HepG2 (cell line): ENCODE results near the gene HOXA5. TPM values are rescaled to one million over a fixed set of nuclear protein-coding genes. Genes with fewer than 3 reads are reported as not detected.

Experiments
- ATAC-seq: fragments of 200-7000 bp; cut with Tn5 transposase; 3 replicates; pipeline ENCODE4 v1.9.1; 2020; ENCODE audit warnings: mild to moderate bottlenecking, moderate library complexity
- BruUV-seq: library from RNA; stranded (reverse); fragments of 400-500 nt; replicated peaks from 2 replicates; lab custom pipeline; 2021; lab: Mats Ljungman, UMichigan
- CTCF ChIA-PET: fragments of 300-600 bp; formaldehyde crosslinking; extraction: SDS; loops from one replicate; lab custom pipeline; 2021; ENCODE audit warnings: low total read pairs, inconsistent platforms, low intra/inter-chr PET ratio; lab: Yijun Ruan, JAX
- POLR2A ChIA-PET: fragments of 350-600 bp; sonication (Branson Sonifier 250); formaldehyde crosslinking; loops from one replicate; lab custom pipeline; 2020; ENCODE audit warnings: antibody characterized with exemption, inconsistent platforms; lab: Yijun Ruan, JAX
- DNase-seq: peaks from one replicate; pipeline ENCODE4 v3.0.0-alpha.2; 2015; ENCODE audit warnings: low spot score
- FAIRE-seq: peaks from 3 replicates; lab custom pipeline; 2011; peaks lifted over from hg19 to GRCh38; lab: Jason Lieb, UNC
- H2AFZ ChIP-seq: one replicate; pipeline ENCODE4 v1.6.1; 2011; ENCODE audit warnings: low read length, inconsistent platforms
- H3K27ac ChIP-seq: fragments of 300-600 bp; 3 replicates; pipeline ENCODE4 v1.8.0; 2011; ENCODE audit warnings: mixed run types, mild to moderate bottlenecking, mixed read lengths, low read length, inconsistent platforms; ENCODE audit not compliant: insufficient read depth; ENCODE audit errors: extremely low read length
- H3K27me3 ChIP-seq, 2 experiments: fragments of 200-600 bp in 1 of 2; 2 replicates in 1 of 2; 3 replicates in 1 of 2; pipeline versions ENCODE4 v1.6.0 to v1.8.0; 2011; ENCODE audit warnings: low read length in 2 of 2, mild to moderate bottlenecking in 2 of 2, moderate library complexity in 2 of 2, inconsistent platforms in 1 of 2; ENCODE audit not compliant: insufficient read depth in 2 of 2, control insufficient read depth in 1 of 2
- H3K36me3 ChIP-seq, 2 experiments: fragments of 200-600 bp in 1 of 2; replicated peaks in 1 of 2; 2 replicates in 1 of 2; 3 replicates in 1 of 2; pipeline versions ENCODE4 v1.5.1 to v1.8.0; 2011; ENCODE audit warnings: low read length in 2 of 2, inconsistent platforms in 1 of 2; ENCODE audit not compliant: insufficient read depth in 2 of 2, control insufficient read depth in 1 of 2
- H3K4me1 ChIP-seq: 2 replicates; pipeline ENCODE4 v1.5.1; 2012; ENCODE audit warnings: low read length, inconsistent platforms; ENCODE audit not compliant: insufficient read depth
- H3K4me2 ChIP-seq: 2 replicates; pipeline ENCODE4 v1.6.0; 2011; ENCODE audit warnings: low read depth, low read length, inconsistent platforms
- H3K4me3 ChIP-seq, 3 experiments: fragments of 200-600 bp in 1 of 3; sonication (generic), shearing (Covaris generic) in 1 of 3; replicated peaks in 1 of 3; 2 replicates each; pipeline ENCODE4 v1.5.1; 2011 to 2016; ENCODE audit warnings: low read length in 3 of 3, inconsistent platforms in 2 of 3, low read depth in 2 of 3, mild to moderate bottlenecking in 2 of 3, control low read depth in 1 of 3, mixed read lengths in 1 of 3; ENCODE audit not compliant: insufficient read depth in 1 of 3
- H3K79me2 ChIP-seq: one replicate; pipeline ENCODE4 v1.6.1; 2011; ENCODE audit warnings: low read length, inconsistent platforms; ENCODE audit not compliant: insufficient read depth
- H3K9ac ChIP-seq: 2 replicates; pipeline ENCODE4 v1.6.0; 2011; ENCODE audit warnings: mild to moderate bottlenecking, low read depth, low read length, inconsistent platforms; ENCODE audit not compliant: insufficient read depth
- H3K9me3 ChIP-seq: 2 replicates; pipeline ENCODE4 v1.5.1; 2012; ENCODE audit warnings: mild to moderate bottlenecking, low read length
- H4K20me1 ChIP-seq: 2 replicates; pipeline ENCODE4 v1.6.0; 2011; ENCODE audit warnings: inconsistent platforms, mild to moderate bottlenecking, low read length, moderate library complexity; ENCODE audit not compliant: insufficient read depth
- POLR2A ChIP-seq, 2 experiments: IDR thresholded peaks; 2 replicates each; pipeline ENCODE4 v1.6.1; 2011; ENCODE audit warnings: low read depth in 2 of 2, low read length in 2 of 2, mild to moderate bottlenecking in 1 of 2, moderate library complexity in 1 of 2; ENCODE audit not compliant: insufficient read depth in 1 of 2
- SKI ChIP-seq: fragments of 450-650 bp; IDR thresholded peaks from one replicate; pipeline ENCODE4 v1.6.1; 2018; ENCODE audit warnings: mild to moderate bottlenecking; ENCODE audit not compliant: partially characterized antibody
- whole genome bisulfite sequencing: methylation state at CpG from one replicate; pipeline ENCODE4 v1.1.6; 2017; ENCODE audit warnings: low lambda C conversion rate; 5-methylcytosine and 5-hydroxymethylcytosine counted together
- in situ Hi-C: cut with HindIII; loops from 2 replicates; pipeline ENCODE4 v1.10.0; 2017; ENCODE audit warnings: low pct_unique_long_range_greater_than_20kb; ENCODE audit not compliant: extremely low pct_ligation_motif_present
- intact Hi-C: fragments of 100-400 bp; cut with micrococcal nuclease; formaldehyde crosslinking; loops from one replicate; pipeline ENCODE4 v1.10.0; 2022; ENCODE audit not compliant: unreplicated experiment
- polyA plus RNA-seq, 8 experiments: library from polyadenylated mRNA; depleted of rRNA in 3 of 8; stranded (reverse) in 7 of 8; unstranded in 1 of 8; fragments of >200 nt; fragmentation: Illumina TruSeq in 4 of 8; extraction: Trizol in 4 of 8; gene quantifications; 2 replicates each; pipeline versions ENCODE4 v1.2.1 to v1.2.3, GENCODE V29; 2011 to 2016; ENCODE audit warnings: low read depth in 4 of 8, missing spikeins in 1 of 8, mixed read lengths in 1 of 8; ENCODE audit not compliant: insufficient read depth in 1 of 8
- total RNA-seq, 5 experiments: library from RNA; depleted of rRNA; stranded (reverse); fragments of >200 nt; fragmentation: Illumina TruSeq; extraction: Trizol; gene quantifications; 2 replicates each; pipeline ENCODE4 v1.2.3, GENCODE V29; 2016; ENCODE audit warnings: low read depth in 1 of 5
- TF ChIP-seq, protein P1 (sequence below): sonication (generic); formaldehyde crosslinking; IDR thresholded peaks from 2 replicates; pipeline ENCODE4 v1.5.0; 2020; ENCODE audit warnings: mild to moderate bottlenecking, missing genetic modification reagents

Gene HOXA5
- total and polyA plus RNA-seq, 2 of the 13 experiments (the other 11 are each of a cell fraction or from before 2014, with no cell fraction given) = 3.2 to 3.6 TPM

GRCh38 chr7:27125986-27126394 is 17.5 kb downstream of the HOXA5 start (continued):
- TF ChIP-seq, protein P1, sequence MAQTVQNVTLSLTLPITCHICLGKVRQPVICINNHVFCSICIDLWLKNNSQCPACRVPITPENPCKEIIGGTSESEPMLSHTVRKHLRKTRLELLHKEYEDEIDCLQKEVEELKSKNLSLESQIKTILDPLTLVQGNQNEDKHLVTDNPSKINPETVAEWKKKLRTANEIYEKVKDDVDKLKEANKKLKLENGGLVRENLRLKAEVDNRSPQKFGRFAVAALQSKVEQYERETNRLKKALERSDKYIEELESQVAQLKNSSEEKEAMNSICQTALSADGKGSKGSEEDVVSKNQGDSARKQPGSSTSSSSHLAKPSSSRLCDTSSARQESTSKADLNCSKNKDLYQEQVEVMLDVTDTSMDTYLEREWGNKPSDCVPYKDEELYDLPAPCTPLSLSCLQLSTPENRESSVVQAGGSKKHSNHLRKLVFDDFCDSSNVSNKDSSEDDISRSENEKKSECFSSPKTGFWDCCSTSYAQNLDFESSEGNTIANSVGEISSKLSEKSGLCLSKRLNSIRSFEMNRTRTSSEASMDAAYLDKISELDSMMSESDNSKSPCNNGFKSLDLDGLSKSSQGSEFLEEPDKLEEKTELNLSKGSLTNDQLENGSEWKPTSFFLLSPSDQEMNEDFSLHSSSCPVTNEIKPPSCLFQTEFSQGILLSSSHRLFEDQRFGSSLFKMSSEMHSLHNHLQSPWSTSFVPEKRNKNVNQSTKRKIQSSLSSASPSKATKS (CRISPR knock-in tag) = no peak

- H3K36me3 ChIP-seq = peaks cover 0 to 8% of the 10 kb centered on the region in 2 experiments; a peak in 1 of 5 replicates
- no peak overlapping the region for H3K27ac ChIP-seq
- H3K4me1 ChIP-seq = peaks cover 79% of the 10 kb centered on the region
- no TSS peak for BruUV-seq
- no peaks in the 10 kb centered on the region; a peak in 1 of 5 replicates for H3K27me3 ChIP-seq
- POLR2A ChIA-PET = interaction anchor here (0.9 kb wide), 1 partner anchor 261 kb away, joined by 3 read pairs; the partner anchor contains the start of gene SKAP2
- H3K4me2 ChIP-seq = 0 out of 2 replicates have a peak overlapping the region, but pooled peaks have one; percentile 1
- H2AFZ ChIP-seq = no peak overlapping the region
- H3K9ac ChIP-seq = no peak overlapping the region
- 88% methylated on average over 8 of the region's 8 CpGs for WGBS
- intact Hi-C loops (no loop called here), in situ Hi-C loops (no loop called here)
- DNase-seq = no peak
- ATAC-seq = no peak
- FAIRE-seq = no peak
- H4K20me1 ChIP-seq = peaks cover 6% of the 10 kb centered on the region; the same call in 1 of the 2 replicates
- H3K9me3 ChIP-seq = no peaks in the 10 kb centered on the region
- TF ChIP-seq SKI (no peak), POLR2A (IDR thresholded peaks at IDR 0.05; ENCODE audit: insufficient read depth in 1 of 2, low read depth in 2 of 2, low read length in 2 of 2) (peak in 1 of 2 experiments; percentile 11; a peak in 1 of 4 replicates)
- H3K4me3 ChIP-seq = no peak overlapping the region
- H3K79me2 ChIP-seq = peaks cover 33% of the 10 kb centered on the region
- CTCF ChIA-PET = no interaction called here
These were observed 18.4 kb downstream of the HOXA5 start for GRCh38 chr7:27124902-27125689.
